ENCODE results near the gene XPR1. TPM values are rescaled to one million over a fixed set of nuclear protein-coding genes. Genes with fewer than 3 reads are reported as not detected.
"Not testable (repeated sequence)": the region's sequence is repeated elsewhere in the genome, so short reads cannot be mapped to it uniquely, and the experiment has no call there.

The XPR1 gene
- total RNA-seq, 1 experiment from 2014 or later = 12.8 TPM

DNA sequence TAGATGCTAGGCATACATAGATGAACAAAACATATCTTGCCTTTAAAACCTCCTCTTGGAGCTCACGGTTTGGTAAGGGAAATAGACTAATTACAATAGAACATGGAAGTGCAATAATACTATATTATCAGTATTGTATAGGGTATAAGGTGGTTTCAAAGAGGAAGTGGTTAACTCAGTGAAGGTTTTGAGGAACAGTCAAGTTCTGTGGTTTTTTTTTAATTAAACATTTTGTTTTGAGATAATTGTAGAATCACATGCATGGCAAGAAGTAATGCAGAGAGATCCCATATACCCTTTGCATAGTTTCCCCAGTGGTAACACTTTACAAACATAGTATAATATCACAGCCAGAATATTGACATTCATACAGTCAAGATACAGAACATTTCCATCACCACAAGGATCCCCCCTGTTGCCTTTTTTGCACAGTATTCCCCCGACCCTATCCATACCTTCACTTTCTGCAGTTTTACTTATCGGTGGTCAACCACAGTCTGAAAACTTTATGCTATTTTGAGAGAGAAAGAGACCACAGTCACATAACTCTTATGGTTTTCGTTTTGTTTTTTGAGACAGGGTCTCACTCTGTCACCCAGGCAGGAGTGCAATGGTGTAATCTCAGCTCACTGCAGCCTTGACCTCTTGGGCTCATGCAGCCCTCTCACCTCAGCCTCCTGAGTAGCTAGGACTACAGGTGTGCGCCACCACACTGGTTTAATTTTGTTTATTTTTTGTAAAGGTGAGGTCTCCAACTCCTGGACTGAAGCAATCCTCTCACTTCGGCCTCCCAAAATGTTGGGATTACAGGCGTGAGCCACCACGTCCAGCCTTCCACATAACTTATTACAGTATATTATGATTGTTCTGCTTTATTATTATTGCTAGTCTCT is 220.4 kb downstream of the XPR1 start:
- no peak for DNase-seq
- Histone ChIP-seq H3K4me3 (no peak overlapping the region), H3K27me3 (no peaks in the 10 kb centered on the region), H3K9me3 (no peaks in the 10 kb centered on the region), H3K36me3 (no peaks in the 10 kb centered on the region)

DNA sequence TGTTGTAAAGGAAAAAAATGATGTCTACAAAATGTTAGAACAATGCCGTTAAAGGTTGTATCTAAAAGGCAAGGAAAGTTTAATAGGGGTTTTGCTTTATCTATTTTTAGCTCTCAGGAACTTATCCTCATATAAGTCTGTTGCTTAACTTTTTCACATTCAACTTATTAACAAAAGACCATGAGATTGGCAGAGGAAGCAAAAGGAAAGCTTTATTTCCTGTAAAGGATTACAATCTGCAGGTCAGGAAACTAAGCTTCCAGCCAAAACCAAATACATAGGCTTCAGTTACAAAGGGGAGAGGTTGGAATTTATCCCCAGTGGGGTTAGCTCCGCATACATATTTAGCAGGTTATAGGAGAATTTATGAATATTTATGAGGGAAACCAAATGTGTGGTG is 222.2 kb downstream of the XPR1 start:
- no peak for DNase-seq

DNA sequence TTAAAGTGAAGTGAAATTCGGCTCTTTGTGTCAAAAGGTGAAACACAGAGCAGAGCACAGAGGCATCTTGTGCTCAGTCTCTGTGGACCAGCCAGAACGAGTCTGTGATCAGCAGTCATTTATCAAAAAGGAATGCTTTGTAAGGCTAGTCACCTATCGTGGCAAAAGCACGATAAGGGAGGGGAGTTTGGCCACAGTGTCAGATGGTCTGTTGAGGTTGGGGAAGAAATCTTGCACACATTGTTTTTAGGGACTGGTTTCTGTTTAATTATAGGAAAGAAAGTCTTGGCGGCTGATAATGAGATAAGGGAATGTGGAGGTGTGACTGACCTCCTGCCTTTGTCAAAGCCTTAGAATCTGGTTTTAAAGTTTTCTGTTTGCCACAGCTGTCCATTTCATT is 222.6 kb downstream of the XPR1 start:
- DNase-seq = no peak
- Histone ChIP-seq H3K27me3 (no peaks in the 10 kb centered on the region), H3K4me3 (no peak overlapping the region), H3K36me3 (no peaks in the 10 kb centered on the region), H3K9me3 (no peaks in the 10 kb centered on the region)

More for the DNA sequence above, 222.2 kb downstream of the XPR1 start:
- H3K9me3 ChIP-seq = no peaks in the 10 kb centered on the region
- no peaks in the 10 kb centered on the region for H3K27me3 ChIP-seq
- no peak overlapping the region for H3K4me3 ChIP-seq
- H3K36me3 ChIP-seq = no peaks in the 10 kb centered on the region

DNA sequence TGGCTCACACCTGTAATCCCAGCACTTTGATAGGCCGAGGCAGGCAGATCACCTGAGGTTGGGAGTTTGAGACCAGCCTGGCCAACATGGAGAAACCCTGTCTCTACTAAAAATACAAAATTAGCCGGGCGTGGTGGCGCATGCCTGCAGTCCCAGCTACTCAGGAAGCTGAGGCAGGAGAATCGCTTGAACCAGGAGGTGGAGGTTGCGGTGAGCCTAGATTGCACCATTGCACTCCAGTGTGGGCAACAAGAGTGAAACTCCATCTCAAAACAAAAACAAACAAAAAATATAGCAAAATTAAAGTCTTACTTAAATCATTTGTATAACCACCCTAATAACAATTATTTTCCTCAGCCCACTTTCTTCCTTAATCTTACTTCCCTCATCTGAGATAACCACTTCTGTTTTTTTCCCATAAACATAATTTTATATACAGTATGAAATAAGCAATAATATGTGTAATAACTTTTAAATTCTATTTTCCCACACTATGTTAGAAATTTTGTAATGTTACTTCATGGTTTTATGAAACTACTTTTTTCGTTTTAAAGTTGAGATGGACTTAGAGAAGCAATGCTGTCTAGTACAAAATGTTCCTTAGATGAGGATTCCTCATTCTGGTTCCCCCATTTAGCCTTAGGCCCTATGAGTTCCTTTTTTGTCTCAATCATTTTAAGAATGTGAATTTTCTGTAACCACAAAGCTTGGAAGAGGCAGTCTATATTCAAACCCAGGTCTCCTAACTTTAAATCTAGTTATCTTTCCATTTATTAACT is 226.3 kb downstream of the XPR1 start:
- H3K9me3 ChIP-seq, H3K27me3 ChIP-seq, DNase-seq, H3K36me3 ChIP-seq, H3K4me3 ChIP-seq: not testable (repeated sequence)

DNA sequence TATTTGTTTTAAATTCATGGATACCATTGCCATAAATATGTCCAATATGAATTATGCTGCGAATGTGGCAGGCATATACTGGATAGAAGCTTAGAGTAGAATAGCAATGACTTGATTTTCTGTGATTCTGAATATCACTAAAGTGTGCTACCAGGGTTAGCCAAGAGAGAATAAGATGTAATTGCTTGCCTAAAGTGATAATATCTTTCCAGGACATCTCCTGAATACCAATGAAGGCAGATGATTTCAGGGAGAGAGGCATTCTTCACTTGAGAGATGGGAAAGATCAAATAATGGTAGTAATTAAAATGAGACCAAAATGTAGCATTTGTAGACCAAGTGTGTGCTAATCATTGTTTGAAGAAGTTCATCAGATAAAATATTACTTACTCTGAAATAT is 227.5 kb downstream of the XPR1 start:
- H3K9me3 ChIP-seq = no peaks in the 10 kb centered on the region
- DNase-seq = no peak

DNA sequence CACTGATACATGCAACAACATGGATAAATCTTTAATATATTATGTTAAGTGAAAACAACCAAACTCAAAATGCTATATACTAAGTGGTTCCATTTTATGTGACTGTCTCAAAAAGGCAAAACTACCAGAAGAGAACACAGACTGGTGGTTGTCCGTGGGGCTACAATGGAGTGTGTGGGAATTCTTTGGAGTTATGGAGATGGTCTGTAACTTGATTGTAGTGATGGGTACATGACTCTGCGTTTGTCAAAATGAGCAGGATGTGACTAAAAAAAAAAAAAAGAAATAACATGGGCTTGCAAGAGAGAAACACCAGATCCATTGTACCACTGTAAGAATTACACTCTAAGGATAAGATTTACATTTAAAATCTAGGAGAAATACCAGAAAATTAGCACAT is 228.7 kb downstream of the XPR1 start:
- H3K9me3 ChIP-seq = no peaks in the 10 kb centered on the region
- no peaks in the 10 kb centered on the region for H3K36me3 ChIP-seq
- H3K27me3 ChIP-seq = no peaks in the 10 kb centered on the region
- no peak overlapping the region for H3K4me3 ChIP-seq
- DNase-seq = no peak

More for the DNA sequence above, 227.5 kb downstream of the XPR1 start:
- H3K27me3 ChIP-seq = no peaks in the 10 kb centered on the region
- H3K4me3 ChIP-seq = no peak overlapping the region
- H3K36me3 ChIP-seq = no peaks in the 10 kb centered on the region

DNA sequence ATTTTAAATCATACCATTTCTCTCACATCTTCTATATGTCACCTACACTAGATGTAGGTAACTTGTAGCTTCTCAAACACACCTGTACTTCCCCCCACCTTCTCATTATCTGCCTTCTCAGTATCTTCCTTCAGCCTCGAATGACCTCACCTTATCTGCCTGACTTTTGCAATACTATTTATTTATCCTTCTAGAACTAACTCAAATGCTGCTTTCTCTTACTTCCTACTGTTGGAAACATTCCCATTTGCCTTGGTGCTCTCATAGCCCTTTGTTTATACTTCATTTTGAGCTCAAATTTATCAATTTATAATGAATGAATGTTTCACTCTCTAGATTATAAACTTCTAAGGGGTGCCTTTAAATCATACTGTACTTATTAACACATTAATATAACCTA is 230.5 kb downstream of the XPR1 start:
- no peaks in the 10 kb centered on the region for H3K9me3 ChIP-seq

DNA sequence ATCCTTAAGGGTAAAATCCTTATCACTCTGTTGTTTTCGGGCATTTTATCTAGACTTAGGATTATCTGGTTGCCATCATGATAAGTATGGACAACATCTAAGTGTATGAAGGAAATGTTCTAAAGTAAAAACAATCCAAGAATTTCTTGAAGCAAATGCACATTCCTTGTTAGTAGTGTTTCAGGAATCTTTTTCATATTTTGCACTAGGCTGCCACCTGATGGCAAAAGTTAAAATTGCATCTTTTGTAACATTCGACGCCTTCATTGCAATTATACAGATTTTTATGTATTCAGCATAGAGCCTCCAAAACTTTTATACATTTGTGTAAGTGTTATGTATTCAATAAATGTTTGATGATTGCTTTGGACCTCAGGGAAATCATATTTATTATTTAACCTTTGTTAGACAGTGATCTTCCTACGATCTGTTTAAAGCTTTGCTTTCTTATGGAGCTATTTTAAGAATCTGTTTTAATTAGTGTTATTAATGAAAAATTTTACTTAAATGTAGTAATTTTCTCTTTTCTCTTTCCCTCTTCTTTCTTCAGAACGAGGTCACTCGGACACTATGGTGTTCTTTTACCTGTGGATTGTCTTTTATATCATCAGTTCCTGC is 231.4 kb downstream of the XPR1 start:
- Histone ChIP-seq H3K36me3 (no peaks in the 10 kb centered on the region), H3K9me3 (no peaks in the 10 kb centered on the region), H3K4me3 (no peak overlapping the region), H3K27me3 (no peaks in the 10 kb centered on the region)
- DNase-seq = no peak

More for the DNA sequence above, 230.5 kb downstream of the XPR1 start:
- no peak for DNase-seq
- Histone ChIP-seq H3K27me3 (no peaks in the 10 kb centered on the region), H3K36me3 (no peaks in the 10 kb centered on the region), H3K4me3 (no peak overlapping the region)

DNA sequence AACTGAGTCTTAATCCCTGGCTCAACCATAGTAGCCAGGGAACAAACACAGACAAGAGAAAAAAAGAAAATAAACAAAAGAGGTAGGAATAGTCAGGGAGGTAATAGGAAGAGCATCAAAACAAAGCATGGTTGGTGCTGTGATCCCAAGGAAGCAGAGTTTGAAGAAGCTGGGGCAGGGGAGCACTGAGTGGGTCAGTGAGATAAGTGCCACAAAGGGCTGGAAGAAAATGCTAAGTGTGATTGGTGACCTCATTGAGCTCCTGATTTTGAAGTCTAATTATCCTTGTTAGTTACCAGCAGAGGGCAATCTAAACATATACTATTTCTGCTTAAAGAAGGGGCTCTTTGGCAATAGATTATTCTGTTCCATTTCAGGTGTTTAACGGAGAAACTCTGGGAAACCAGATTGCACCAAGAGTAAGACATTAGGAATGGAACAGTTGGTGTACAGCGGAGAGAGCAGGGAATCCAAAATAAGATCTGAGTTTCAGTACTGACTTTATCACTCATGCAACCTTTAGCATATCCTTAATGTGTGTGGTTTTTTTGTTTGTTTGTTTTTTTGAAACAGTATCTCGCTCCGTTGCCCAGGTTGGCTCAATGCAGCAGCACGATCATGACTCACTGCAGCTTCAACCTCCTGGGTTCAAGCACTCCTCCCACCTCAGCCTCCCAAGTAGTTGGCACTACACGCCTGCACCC is 250.1 kb downstream of the XPR1 start:
- H3K36me3 ChIP-seq = no peaks in the 10 kb centered on the region
- H3K4me3 ChIP-seq = no peak overlapping the region
- H3K9me3 ChIP-seq = no peaks in the 10 kb centered on the region
- DNase-seq = no peak
- no peaks in the 10 kb centered on the region for H3K27me3 ChIP-seq

DNA sequence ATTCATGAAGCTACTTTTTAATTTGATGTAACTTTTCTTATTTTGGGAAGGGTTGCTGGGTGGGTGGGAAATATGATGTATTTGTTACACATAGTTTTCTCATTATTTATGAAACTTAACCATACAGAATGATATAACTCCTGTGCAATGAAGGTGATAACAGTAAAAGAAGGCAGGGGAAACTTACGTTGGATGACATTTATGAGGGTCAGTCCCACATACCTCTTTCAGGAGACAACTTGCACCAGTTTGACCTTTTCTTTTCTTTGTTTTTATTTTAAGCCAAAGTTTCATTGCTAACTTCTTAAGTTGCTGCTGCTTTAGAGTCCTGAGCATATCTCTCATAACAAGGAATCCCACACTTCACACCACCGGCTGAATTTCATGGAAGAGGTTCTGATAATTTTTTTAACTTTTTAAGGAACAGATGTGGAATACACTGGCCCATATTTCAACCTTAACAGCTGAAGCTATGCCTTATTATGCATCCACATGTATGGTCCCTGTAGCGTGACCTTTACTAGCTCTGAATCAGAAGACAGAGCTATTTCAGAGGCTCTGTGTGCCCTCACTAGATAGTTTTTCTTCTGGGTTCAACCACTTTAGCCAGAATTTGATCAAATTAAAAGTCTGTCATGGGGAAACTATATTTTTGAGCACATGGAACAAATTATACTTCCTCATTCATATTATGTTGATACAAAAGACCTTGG is 252.9 kb downstream of the XPR1 start:
- H3K36me3 ChIP-seq = no peaks in the 10 kb centered on the region
- H3K27me3 ChIP-seq = no peaks in the 10 kb centered on the region
- no peaks in the 10 kb centered on the region for H3K9me3 ChIP-seq
- DNase-seq = no peak
- no peak overlapping the region for H3K4me3 ChIP-seq

DNA sequence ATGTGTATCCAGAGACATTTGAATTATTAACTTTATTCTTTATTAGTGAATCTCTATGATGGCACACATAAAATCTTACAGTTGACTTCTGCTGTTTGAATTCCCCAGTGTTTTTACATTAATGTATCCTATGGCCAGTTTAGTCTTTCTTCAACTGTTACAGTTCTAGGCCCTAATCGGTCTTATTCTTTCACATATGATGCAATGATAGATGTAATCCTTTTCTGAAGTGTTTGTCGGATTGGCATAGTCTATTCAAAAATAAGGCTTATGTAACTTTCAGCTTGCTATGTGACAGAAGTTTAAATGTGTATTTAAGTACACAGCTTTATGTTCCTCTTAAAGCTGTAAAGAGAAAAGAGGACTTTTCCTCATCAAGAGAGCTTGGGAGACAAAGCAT is 254.5 kb downstream of the XPR1 start:
- no peak for DNase-seq
- Histone ChIP-seq H3K9me3 (no peaks in the 10 kb centered on the region), H3K36me3 (no peaks in the 10 kb centered on the region), H3K27me3 (no peaks in the 10 kb centered on the region), H3K4me3 (no peak overlapping the region)

DNA sequence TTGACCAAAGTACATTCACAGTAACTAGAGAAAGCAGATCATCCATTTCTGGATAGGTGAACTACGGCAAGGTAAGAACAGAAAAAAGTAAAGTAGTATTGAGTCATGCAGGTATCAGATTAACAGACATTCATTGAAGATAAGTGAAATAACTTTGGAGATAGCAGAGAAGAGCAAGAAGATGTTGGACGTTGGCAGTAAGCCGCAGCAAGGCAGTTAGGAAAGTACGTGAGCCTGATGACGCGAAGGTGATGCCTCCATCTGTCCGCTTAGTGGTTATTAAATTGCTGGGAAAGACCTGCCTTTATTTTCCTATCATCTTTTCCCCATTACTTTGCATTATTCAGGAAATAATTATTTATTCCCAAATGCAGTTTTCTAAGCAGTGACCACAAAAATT is 256.0 kb downstream of the XPR1 start:
- H3K4me3 ChIP-seq = no peak overlapping the region
- H3K27me3 ChIP-seq = no peaks in the 10 kb centered on the region
- H3K9me3 ChIP-seq = no peaks in the 10 kb centered on the region
- no peaks in the 10 kb centered on the region for H3K36me3 ChIP-seq
- DNase-seq = no peak

DNA sequence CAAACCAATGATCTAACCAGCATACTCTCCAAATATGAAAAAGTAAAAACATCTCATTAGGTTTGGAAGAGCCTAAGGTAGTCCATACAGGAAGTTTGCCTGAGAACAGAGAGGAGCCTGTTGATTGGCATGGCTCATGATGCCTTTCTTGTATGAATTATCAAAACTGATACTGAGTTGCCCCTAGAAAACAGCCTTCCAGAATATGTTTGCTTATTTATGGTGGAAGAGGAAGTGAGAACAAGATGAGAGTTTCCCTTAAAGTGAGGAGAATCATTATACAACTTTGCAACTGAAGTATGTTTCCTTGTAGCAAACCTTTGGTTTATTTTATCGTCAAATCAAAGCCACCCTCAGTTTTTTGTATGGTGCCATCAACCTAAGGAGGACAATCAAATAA is 257.0 kb downstream of the XPR1 start:
- Histone ChIP-seq H3K36me3 (no peaks in the 10 kb centered on the region), H3K27me3 (no peaks in the 10 kb centered on the region), H3K4me3 (no peak overlapping the region), H3K9me3 (no peaks in the 10 kb centered on the region)
- DNase-seq = no peak

DNA sequence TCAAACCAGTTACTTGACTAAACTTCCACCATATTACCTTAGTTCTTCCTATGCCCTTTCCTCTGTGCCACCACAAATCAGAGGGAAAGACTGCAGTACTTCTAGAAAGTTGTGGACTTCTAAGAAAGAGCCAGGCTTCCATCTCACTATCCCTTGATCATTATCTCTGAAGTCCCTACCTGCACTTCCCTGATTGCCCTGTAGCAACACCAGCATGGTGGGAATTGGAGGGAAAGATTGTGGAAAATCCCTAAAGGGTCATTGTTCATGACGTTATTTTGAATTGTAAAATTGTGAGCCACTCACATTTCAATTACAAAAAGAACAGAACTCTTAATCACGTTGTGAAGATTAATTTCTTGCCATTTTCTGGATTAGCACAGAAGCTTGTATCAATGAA is 257.5 kb downstream of the XPR1 start:
- Histone ChIP-seq H3K4me3 (no peak overlapping the region), H3K9me3 (no peaks in the 10 kb centered on the region), H3K27me3 (no peaks in the 10 kb centered on the region), H3K36me3 (no peaks in the 10 kb centered on the region)
- DNase-seq = no peak

DNA sequence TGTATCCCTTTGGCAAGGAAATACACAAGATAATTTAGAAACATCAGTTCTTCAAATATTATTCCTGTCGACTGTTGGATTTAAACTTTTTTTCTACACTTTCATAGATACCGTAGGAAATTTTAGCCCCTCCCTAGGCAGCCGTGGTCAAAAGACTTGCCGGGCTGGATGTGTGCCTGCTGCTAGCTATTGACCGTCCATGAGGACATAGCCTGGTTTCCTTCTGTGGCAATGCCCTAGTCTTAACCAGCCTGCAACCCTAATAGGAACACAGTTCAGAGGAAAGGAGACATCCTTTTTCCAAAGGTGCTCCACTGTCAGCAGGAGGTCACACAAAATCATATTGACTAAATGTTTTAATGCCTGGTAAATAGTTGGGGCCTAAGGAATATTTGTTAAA is 260.4 kb downstream of the XPR1 start:
- Histone ChIP-seq H3K27me3 (no peaks in the 10 kb centered on the region), H3K4me3 (no peak overlapping the region), H3K36me3 (no peaks in the 10 kb centered on the region), H3K9me3 (no peaks in the 10 kb centered on the region)
- DNase-seq = no peak

DNA sequence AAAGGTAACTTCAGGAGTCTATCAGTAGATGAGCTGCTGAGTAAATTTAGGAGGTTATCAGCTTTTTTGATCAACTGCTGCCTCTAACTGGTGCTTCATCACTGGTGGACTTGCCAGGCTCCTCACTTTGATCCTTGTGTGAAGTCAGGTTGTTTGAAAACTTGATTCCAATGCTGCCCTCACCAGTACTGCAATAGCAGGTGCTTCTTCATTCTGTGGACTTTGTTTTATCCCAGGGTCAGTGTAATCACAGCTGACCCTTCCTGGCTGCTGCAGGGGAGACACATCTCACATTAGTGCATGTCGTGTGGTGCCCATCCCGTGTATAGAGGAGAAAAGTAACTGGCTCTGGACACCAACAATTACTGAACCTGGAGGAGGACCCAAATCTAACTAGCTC is 260.9 kb downstream of the XPR1 start:
- DNase-seq = no peak
- no peaks in the 10 kb centered on the region for H3K27me3 ChIP-seq
- no peaks in the 10 kb centered on the region for H3K9me3 ChIP-seq

More for the DNA sequence above, 260.9 kb downstream of the XPR1 start:
- Histone ChIP-seq H3K4me3 (no peak overlapping the region), H3K36me3 (no peaks in the 10 kb centered on the region)

Measured in MG63 (cell line).